Right forelimb (tissue), 1 donor: ENCODE results near the gene PRR14.
"Not testable (repeated sequence)": the region's sequence is repeated elsewhere in the genome, so short reads cannot be mapped to it uniquely, and the experiment has no call there.

Experiments used
- DNase-seq: peaks from one replicate; pipeline ENCODE4 v3.0.0-alpha.2; 2018

Gene PRR14

DNA sequence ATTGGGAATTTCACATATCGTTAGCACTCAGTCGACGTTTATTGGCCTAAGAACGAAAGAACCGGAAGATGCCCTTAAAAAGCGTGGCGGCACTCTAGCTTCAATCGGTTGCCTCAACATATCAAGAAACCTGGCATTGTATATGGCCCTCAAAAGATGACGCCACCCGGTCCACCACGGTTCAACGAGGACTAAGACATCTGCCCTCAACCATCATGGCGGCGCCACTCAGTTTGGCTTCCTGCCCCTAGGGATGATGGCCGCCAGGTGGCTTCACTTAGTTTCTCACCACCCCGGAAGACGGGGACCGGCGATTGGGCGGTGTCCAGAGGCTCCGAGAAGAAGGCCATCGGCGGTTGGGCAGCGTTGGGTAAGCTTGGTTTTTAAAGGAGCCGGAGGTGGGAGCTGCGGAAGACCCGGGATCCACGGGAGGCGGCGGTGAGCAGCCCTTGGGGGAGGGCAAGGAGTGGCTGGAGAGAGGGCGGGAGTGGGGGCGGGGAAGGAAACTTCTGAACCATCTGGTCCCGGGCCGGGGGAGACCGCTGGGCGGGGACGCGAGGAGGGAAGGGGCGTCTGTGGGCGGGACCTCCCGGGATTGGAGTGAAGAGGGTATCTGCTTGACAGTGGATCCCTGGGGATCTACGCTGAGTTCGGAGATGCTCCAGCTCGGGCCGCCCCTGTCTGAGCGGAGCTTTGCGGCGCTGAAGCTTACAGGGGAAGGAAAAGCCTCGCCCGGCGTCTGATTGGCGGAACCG, at the start of gene PRR14:
Gene PRR14 (plus strand): TSS at position 592 of the 755 bp plus-strand sequence. CDS start 686 bp downstream, outside the sequence.
- peak; percentile 100 for DNase-seq

DNA sequence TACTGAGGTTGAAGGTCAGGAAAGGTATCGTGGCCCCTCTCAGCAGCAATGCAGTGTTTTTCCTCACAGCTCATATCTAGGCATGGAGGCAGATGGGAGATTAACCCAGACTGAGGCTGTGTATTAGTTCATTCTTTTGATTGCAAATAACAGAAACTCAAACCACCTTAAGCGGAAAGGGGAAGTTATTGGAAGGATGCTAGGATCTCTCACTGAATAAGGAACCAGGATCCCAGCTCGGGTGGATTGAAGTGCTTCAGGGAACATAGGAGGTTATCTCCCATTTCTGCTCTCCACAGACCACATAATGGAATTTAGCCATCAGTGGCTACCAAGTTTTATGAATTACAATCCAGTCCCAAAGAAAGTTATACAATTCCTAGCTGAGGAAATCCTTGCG, 48.8 kb upstream of the PRR14 start:
- DNase-seq, result no peak

DNA sequence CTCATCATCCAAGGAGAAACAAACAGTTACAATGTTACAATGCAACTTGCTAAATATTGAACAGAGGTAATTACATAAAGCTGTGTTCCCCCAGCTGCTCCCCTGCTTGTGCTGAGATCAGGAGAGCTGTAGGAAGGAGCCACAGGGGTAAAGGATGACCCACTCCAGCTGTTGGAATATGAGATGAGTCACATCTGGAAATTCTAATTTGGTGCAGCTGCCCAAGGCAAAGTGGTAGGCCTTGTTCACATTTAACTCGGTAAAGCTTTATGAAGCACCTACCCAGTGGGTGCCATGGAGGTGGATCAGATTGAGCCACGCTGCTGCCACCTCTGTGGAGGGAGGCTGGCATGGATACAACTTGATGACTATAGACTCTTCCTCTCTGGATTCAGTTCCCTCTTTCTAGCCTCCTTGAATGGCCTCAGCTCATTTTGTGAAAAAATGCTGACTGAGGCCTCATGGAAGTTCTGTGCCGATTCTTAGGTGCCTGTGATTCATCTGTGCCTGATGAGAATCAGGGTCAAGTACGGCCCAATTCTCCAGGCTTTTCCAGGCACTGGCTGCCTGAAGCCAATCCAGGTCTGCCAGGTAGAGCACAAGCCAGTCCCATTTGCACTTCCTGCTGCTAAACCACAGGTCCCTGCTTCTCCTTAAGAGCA, 48.0 kb upstream of the PRR14 start:
- DNase-seq, result no peak

- no peak for DNase-seq
Measured at GRCh38 chr16:30603945-30604315, 46.8 kb upstream of the PRR14 start.

- DNase-seq, result no peak
Measured at GRCh38 chr16:30604316-30604947, 46.3 kb upstream of the PRR14 start.

DNA sequence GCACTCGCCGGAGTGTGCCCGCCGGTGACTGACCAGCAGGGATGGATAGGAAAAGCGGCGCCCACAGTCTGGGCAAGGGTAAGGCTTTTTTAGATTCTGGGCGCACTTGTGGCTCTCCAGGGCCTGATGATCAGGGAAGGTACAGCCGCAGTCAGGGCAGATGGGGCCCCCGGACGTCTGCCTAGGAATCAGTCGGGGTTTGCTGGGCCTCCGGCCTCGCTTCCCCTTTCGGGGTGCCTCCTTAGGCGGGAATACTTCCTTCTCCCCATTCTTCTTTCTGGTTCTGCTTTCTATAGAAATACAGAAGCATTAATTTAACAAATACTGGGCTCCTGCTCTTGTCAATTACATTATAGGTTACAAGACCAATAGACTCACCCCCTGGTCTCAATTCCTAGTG, 45.6 kb upstream of the PRR14 start:
- no peak for DNase-seq

DNA sequence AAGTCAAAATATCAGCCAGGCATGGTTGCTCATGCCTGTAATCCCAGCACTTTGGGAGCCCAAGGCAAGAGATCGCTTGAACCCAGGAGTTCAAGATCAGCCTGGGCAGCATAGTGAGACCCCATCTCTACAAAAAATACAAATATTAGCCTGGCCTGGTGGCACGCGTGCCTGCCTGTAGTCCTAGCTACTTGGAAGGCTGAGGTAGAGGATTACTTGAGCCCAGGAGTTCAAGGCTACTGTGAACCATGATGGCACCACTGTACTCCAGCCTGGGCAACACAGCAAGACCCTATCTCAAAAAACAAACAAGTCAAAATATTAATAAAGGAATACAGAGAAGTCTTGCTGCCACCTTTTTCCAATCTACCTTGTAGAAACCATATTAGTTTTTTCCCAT, 44.8 kb upstream of the PRR14 start:
- DNase-seq, result no peak

DNA sequence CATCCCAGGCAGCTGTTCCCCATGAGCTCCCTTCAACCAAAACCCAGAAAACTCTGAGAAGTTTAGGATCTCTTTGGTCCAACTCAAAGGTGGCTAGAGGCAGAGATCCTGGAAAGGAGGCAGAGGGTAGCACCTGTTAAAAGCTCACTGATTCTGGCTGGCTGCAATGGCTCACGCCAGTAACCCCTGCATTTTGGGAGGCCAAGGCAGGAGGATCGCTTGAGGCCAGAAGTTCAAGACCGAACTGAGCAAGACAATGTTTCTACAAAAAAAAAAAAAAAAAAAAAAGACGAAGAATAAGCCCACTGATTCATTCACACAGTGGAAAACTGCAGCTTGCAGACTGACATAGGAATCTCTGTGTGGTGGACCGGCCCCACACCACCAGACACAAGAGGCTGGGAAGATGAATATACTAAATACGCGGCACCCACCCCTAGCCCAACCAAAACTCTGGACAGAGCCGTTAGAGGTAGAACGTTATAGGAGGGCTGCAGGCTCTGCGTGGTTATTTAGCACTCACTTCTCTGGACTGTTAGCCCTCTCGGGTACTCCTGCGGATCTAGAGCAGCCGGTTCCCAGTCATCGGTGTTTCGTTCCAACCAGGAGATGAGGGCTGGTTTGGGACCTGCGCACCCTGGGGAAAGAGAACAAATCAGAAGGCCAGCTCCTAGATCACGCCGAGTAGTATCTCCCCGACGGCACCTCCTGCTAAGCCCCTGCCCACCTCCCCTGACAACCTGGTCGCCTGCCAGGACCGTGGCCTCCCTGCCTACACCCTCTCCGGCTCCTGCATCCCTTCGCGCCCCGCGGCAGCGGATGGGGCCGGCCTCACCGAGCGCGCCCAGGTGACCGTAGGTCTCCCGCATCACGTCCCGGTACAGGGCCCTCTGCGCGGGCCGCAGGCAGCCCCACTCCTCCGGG, 41.5 kb upstream of the PRR14 start:
- peak; percentile 75 for DNase-seq

DNA sequence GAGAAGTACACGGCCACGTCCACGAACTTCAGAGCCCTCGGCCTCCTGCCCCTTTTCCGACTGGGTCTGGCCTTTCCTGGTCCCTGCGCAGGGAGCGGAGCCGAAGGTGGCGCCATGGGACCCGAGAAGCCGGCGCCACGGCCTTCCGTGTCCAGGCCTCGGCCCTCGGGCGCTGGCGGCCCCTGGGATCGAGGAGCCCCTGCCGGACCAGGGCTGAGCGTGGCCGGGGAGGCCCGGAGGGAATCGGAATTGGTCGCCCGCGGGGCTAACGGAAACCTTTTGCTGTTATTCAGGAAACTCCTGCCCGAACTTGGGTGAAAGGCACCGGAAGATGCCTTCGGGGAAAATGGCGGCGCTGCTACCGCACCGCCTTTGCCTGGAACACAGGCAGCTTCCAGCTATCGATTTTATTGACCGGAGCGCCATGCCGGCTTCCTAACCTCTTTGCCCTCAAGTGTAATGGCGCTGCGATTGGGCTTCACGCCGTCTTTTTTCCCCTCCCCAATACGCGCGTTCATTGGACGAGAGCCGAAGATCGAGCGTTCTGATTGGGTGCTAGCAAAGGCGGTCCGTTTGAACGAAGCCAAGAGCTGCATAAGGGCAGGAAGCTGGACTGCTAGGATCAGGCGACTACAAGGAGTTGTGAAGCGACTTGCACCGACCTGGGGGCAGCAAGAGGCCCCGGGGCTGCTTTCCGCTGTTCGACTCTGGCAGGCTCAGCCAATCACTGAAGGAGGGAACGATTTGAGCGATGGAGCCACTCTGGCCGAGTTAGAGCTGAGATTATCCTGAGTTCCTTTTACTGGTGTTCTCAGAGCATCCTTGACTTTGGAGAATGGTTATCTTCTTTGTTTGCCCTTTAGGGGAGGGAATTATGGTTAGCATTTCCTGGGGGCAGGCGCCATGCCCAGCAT, 40.6 kb upstream of the PRR14 start, which contains the start of gene ZNF689:
Gene ZNF689 (minus strand): TSS at position 464 of the 914 bp plus-strand sequence. CDS start 348 bp downstream, at position 116.
- peak; percentile 99 for DNase-seq

- DNase-seq, result no peak
Measured at GRCh38 chr16:30615358-30616091, 35.2 kb upstream of the PRR14 start.

- DNase-seq, result no peak
Measured at GRCh38 chr16:30619202-30619601, 31.6 kb upstream of the PRR14 start.

DNA sequence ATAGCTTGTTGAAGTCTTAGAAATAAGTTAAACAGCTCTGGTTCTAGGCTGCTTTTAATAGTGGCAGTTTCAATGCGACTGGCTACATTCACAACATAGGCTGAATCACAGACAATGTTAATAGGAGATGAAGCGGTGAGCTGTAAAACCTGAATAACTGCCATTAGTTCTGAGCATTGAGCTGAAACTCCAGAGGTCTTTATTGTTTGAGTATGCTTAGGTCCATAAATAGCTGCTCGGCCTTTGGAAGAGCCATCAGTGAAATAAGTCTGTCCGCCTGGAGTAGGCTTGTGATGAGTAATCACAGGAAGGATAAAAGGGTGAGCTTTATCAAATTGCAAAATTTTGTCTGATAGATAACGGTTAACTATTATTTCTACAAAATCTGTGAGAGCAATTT, 31.1 kb upstream of the PRR14 start:
- no peak for DNase-seq

DNA sequence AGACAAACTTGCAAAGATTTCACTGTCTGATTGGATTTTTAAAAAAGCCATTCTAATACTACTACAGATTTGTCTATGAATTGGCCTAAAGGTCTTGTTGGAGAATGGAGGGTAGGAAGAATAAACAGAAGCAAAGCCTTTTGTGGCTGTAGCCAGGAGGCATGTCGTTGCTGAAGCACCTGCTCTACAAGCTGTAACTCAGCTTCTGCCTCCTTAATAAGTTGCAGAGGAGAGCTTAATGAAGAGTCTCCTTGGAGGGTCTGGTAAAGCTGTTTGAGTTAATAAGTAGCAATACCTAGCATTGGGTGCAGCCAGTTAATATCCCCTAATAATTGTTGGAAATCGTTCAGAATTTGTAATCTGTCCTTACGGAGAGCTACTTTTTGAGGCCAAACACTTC, 30.6 kb upstream of the PRR14 start:
- no peak for DNase-seq

DNA sequence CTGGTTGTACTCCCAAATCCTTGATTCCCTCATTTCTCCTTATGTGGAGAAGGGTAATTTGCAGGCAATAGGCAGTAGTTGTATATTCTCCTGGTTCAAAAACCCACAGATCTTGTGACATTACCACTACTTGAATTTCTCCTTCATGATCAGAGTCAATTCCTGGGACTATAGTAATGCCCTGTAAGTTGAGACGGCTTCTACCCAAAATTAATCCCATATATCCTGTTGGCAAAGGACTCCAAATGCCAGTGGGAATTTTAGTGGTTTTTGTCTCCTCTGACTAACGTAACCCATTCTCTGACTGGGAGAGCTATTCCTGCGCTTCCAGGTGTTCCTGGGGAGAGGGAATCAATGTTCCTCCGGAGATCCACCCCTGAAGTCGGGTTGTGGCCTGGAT, 29.0 kb upstream of the PRR14 start:
- no peak for DNase-seq

- DNase-seq, result no peak
Measured at GRCh38 chr16:30622455-30623032, 28.2 kb upstream of the PRR14 start.

GRCh38 chr16:30623536-30624283, 27.1 kb upstream of the PRR14 start:
- no peak for DNase-seq

GRCh38 chr16:30626236-30626635, 24.5 kb upstream of the PRR14 start:
- no peak for DNase-seq

DNA sequence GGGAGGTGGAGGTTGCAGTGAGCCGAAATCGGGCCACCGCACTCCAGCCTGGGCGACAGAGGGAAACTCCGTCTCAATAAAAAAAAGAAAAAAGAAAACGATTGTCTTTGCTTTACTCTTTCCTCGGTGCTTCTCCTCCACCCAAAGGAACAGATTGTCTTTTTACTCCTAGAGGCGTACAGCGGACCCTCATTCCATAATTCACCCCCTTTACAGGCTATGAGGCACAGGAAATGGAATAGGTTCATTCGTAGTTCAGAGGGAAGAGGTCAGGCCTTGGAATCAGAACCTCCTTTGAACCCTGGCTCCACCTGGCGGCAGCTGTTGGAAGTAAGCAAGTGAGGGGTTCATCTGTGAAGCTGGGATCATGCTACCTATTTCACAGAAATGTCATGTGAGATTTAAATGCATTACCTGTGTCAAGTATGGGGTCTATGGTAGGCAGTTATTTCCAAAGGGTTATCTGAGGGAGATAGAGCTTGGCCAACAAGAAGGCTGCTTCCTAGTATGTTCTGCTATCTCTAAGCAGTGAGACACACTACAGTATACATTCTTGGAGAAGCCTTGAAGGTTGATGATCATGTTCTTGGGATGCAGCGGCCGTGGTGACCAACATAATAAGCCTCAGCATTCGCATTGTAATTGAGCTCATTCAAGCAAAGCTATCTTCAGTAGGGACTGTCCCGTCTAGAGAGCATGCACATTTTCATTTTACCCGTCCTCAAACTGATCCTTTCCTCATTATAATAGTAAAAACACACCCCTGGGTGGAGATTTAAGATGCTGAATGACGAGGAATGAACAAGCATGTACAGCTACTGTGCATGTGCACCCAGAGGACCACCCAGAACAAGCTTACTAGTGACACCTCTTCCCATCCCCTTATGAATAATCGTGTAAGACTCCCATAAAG, 21.9 kb upstream of the PRR14 start:
- DNase-seq, result peak; percentile 88

- DNase-seq, result not testable (repeated sequence)
Measured at GRCh38 chr16:30632454-30632853, 18.3 kb upstream of the PRR14 start.
